Tibial nerve (tissue), 4 donors: Measurements from ENCODE around the gene IL12A. TPM values are rescaled to one million over a fixed set of nuclear protein-coding genes. Genes with fewer than 3 reads are reported as not detected.

Experiments
- DNase-seq, 2 donors: peaks; one replicate each; pipeline ENCODE4 v3.0.0-alpha.2; 2019; ENCODE audit warnings: low spot score in 2 of 2
- H3K27ac ChIP-seq, 4 donors: fragments of 200-600 bp; sonication (generic) in 3 of 4; one replicate each; pipeline ENCODE4 v1.5.1; 2017 to 2019; ENCODE audit warnings: mild to moderate bottlenecking in 1 of 4
- H3K27me3 ChIP-seq, 2 donors: fragments of 200-600 bp; sonication (generic) in 1 of 2; one replicate each; pipeline versions ENCODE4 v1.5.1 to v1.6.0; 2017 to 2019
- H3K36me3 ChIP-seq, 3 donors: fragments of 200-600 bp; sonication (generic); one replicate each; pipeline ENCODE4 v1.5.1; 2018 to 2019
- H3K4me1 ChIP-seq, 4 donors: fragments of 200-600 bp; sonication (generic) in 3 of 4; one replicate each; pipeline ENCODE4 v1.5.1; 2017 to 2019
- H3K4me3 ChIP-seq, 4 donors: fragments of 200-600 bp; sonication (generic) in 3 of 4; one replicate each; pipeline ENCODE4 v1.5.1; 2017 to 2019; ENCODE audit warnings: mild to moderate bottlenecking in 1 of 4, moderate library complexity in 1 of 4
- H3K9me3 ChIP-seq, 4 donors: fragments of 200-600 bp; sonication (generic) in 3 of 4; one replicate each; pipeline ENCODE4 v1.5.1; 2017 to 2019
- CTCF ChIP-seq, 5 experiments: fragments of 200-600 bp in 3 of 5; fragments of 450-650 bp in 2 of 5; sonication (generic) in 3 of 5; IDR thresholded peaks; one replicate each; pipeline ENCODE4 v1.5.1; 2016 to 2019; ENCODE audit warnings: antibody characterized with exemption in 5 of 5, mild to moderate bottlenecking in 3 of 5, moderate library complexity in 2 of 5
- EP300 ChIP-seq, 2 donors: sonication (generic); formaldehyde crosslinking; IDR thresholded peaks; one replicate each; pipeline ENCODE4 v1.6.1; 2017; ENCODE audit warnings: antibody characterized with exemption in 2 of 2, mild to moderate bottlenecking in 1 of 2
- POLR2A ChIP-seq, 2 donors: fragments of 450-650 bp; IDR thresholded peaks; one replicate each; pipeline ENCODE4 v1.6.1; 2017; ENCODE audit warnings: antibody characterized with exemption in 2 of 2, mild to moderate bottlenecking in 2 of 2, moderate library complexity in 2 of 2
- WGBS, 2 donors: methylation state at CpG; one replicate each; pipeline ENCODE4 v1.1.5; 2018; 5-methylcytosine and 5-hydroxymethylcytosine counted together
- total RNA-seq, 4 donors: library from RNA; depleted of rRNA; stranded (reverse); fragments of >200 nt; gene quantifications; one replicate each; pipeline ENCODE4 v1.1.0, GENCODE V29; 2016

IL12A gene
- total RNA-seq, 4 donors from 2014 or later = 0.60 TPM; not detected in 3

- no peaks in the 10 kb centered on the region for H3K36me3 ChIP-seq
- H3K27me3 ChIP-seq = no peaks in the 10 kb centered on the region
- no peak overlapping the region for H3K27ac ChIP-seq
- no peak for DNase-seq
- no peak overlapping the region for H3K4me3 ChIP-seq
- H3K4me1 ChIP-seq = no peaks in the 10 kb centered on the region
- no peaks in the 10 kb centered on the region for H3K9me3 ChIP-seq
- WGBS, 2 donors = 32 to 43% methylated on average over 1 of the region's 1 CpG
- TF ChIP-seq POLR2A (IDR thresholded peaks at IDR 0.05) (no peak), CTCF (IDR thresholded peaks at IDR 0.05) (no peak), EP300 (IDR thresholded peaks at IDR 0.05) (no peak)
Measured at GRCh38 chr3:160016972-160017371, 28.3 kb downstream of the IL12A start.

- no peaks in the 10 kb centered on the region for H3K27me3 ChIP-seq
- H3K4me3 ChIP-seq = no peak overlapping the region
- no peaks in the 10 kb centered on the region for H3K36me3 ChIP-seq
- H3K9me3 ChIP-seq = no peaks in the 10 kb centered on the region
- H3K4me1 ChIP-seq = no peaks in the 10 kb centered on the region
- 58 to 66% methylated on average over 5 of the region's 5 CpGs for WGBS, 2 donors
- no peak for TF ChIP-seq POLR2A (IDR thresholded peaks at IDR 0.05)
- TF ChIP-seq CTCF (IDR thresholded peaks at IDR 0.05) = no peak
- no peak for TF ChIP-seq EP300 (IDR thresholded peaks at IDR 0.05)
- no peak for DNase-seq
- H3K27ac ChIP-seq = no peak overlapping the region
Measured at GRCh38 chr3:160018959-160019358, 30.3 kb downstream of the IL12A start.

GRCh38 chr3:160020057-160020711 lies 31.5 kb downstream of the IL12A start:
- TF ChIP-seq POLR2A (IDR thresholded peaks at IDR 0.05) (no peak), EP300 (IDR thresholded peaks at IDR 0.05) (no peak), CTCF (IDR thresholded peaks at IDR 0.05) (no peak)
- Histone ChIP-seq H3K9me3 (no peaks in the 10 kb centered on the region), H3K27me3 (no peaks in the 10 kb centered on the region), H3K4me3 (no peak overlapping the region), H3K4me1 (no peaks in the 10 kb centered on the region), H3K27ac (no peak overlapping the region), H3K36me3 (no peaks in the 10 kb centered on the region)
- no peak for DNase-seq
- 86 to 92% methylated on average over 4 of the region's 4 CpGs for WGBS, 2 donors

GRCh38 chr3:160022068-160022467 lies 33.4 kb downstream of the IL12A start:
- H3K9me3 ChIP-seq = no peaks in the 10 kb centered on the region
- no peak overlapping the region for H3K27ac ChIP-seq
- WGBS, 2 donors = 79 to 87% methylated on average over 9 of the region's 9 CpGs
- H3K4me1 ChIP-seq = no peaks in the 10 kb centered on the region
- no peak for TF ChIP-seq CTCF (IDR thresholded peaks at IDR 0.05)
- no peak for TF ChIP-seq POLR2A (IDR thresholded peaks at IDR 0.05)
- no peak for TF ChIP-seq EP300 (IDR thresholded peaks at IDR 0.05)
- H3K27me3 ChIP-seq = no peaks in the 10 kb centered on the region
- no peak for DNase-seq
- H3K4me3 ChIP-seq = no peak overlapping the region
- no peaks in the 10 kb centered on the region for H3K36me3 ChIP-seq

GRCh38 chr3:160023476-160023875 lies 34.8 kb downstream of the IL12A start:
- TF ChIP-seq CTCF (IDR thresholded peaks at IDR 0.05) (no peak), POLR2A (IDR thresholded peaks at IDR 0.05) (no peak), EP300 (IDR thresholded peaks at IDR 0.05) (no peak)
- no peaks in the 10 kb centered on the region for H3K9me3 ChIP-seq
- H3K4me3 ChIP-seq = no peak overlapping the region
- no peak overlapping the region for H3K27ac ChIP-seq
- whole genome bisulfite sequencing, 2 donors = 77 to 96% methylated on average over 1 of the region's 1 CpG
- DNase-seq = no peak
- H3K4me1 ChIP-seq = no peaks in the 10 kb centered on the region
- H3K27me3 ChIP-seq = no peaks in the 10 kb centered on the region
- no peaks in the 10 kb centered on the region for H3K36me3 ChIP-seq
